ENCODE data around the gene AXL.

Gene AXL

GRCh38 chr19:41235480-41235879 is 16.5 kb downstream of the AXL start:
- no peak for DNase-seq

- peak in 2 of 14 donors; percentile 10 to 16 for DNase-seq
These were observed 19.2 kb downstream of the AXL start for GRCh38 chr19:41238244-41238643.

GRCh38 chr19:41239363-41239762 is 20.3 kb downstream of the AXL start:
- DNase-seq = no peak

- DNase-seq = no peak
These were observed 21.0 kb downstream of the AXL start for GRCh38 chr19:41239961-41240574.

- DNase-seq = no peak
These were observed 22.8 kb downstream of the AXL start for GRCh38 chr19:41241859-41242258.

GRCh38 chr19:41244117-41244516 is 25.1 kb downstream of the AXL start:
- DNase-seq = no peak

- no peak for DNase-seq
These were observed 26.8 kb downstream of the AXL start for GRCh38 chr19:41245843-41246242.

GRCh38 chr19:41248895-41249294 is 29.9 kb downstream of the AXL start:
- DNase-seq = no peak

GRCh38 chr19:41249707-41250423 is 30.8 kb downstream of the AXL start:
- DNase-seq = no peak

GRCh38 chr19:41253660-41254059 is 34.6 kb downstream of the AXL start:
- DNase-seq = no peak

- no peak for DNase-seq
These were observed 36.1 kb downstream of the AXL start for GRCh38 chr19:41255171-41255570.

- DNase-seq = peak in 2 of 14 donors; percentile 3 to 22
These were observed 42.6 kb downstream of the AXL start for GRCh38 chr19:41261474-41262190.

- DNase-seq = peak in 11 of 14 donors; percentile 23 to 94 (median 79)
These were observed 44.2 kb downstream of the AXL start for GRCh38 chr19:41263042-41263849.

GRCh38 chr19:41263850-41264580 is 45.0 kb downstream of the AXL start, which contains the start of gene HNRNPUL1:
Gene HNRNPUL1, plus strand, starts transcription at chr19:41264372. Its CDS starts 132 bp downstream, at chr19:41264504.
- DNase-seq = peak; percentile 97 to 100 (median 100)

GRCh38 chr19:41264581-41265394 is 45.8 kb downstream of the AXL start:
- DNase-seq = peak in 4 of 14 donors; percentile 32 to 64 (median 46)

- peak in 3 of 14 donors; percentile 3 to 44 (median 4) for DNase-seq
These were observed 46.6 kb downstream of the AXL start for GRCh38 chr19:41265395-41266153.

- DNase-seq = no peak
These were observed 50.0 kb downstream of the AXL start for GRCh38 chr19:41269055-41269454.

GRCh38 chr19:41269571-41269970 is 50.5 kb downstream of the AXL start:
- DNase-seq = no peak

- DNase-seq = no peak
These were observed 54.1 kb downstream of the AXL start for GRCh38 chr19:41273076-41273475.

- no peak for DNase-seq
These were observed 55.8 kb downstream of the AXL start for GRCh38 chr19:41274802-41275201.
